WTC11 (cell line): ENCODE results near the gene SYPL1.

ENCODE experiments used
- CTCF ChIP-seq: fragments of 200-600 bp; IDR thresholded peaks from 2 replicates; pipeline ENCODE4 v1.8.0; 2022; ENCODE audit warnings: antibody characterized with exemption
- ZBTB43 ChIP-seq: sonication (generic); formaldehyde crosslinking; IDR thresholded peaks from 2 replicates; pipeline ENCODE4 v1.8.1; 2023; ENCODE audit warnings: mild to moderate bottlenecking, missing genetic modification reagents

GRCh38 chr7:106048706-106049020 lies 63.4 kb downstream of the SYPL1 start:
- no peak for TF ChIP-seq ZBTB43 (CRISPR knock-in tag)
- no peak for TF ChIP-seq CTCF
